HEK293 (cell line): ENCODE results near the gene VSIG1.

ENCODE experiments used
- ELK4 ChIP-seq: IDR thresholded peaks from 2 replicates; pipeline ENCODE4 v1.6.1; 2011; ENCODE audit warnings: mild to moderate bottlenecking, low read depth, low read length, borderline replicate concordance
- ZNF23 ChIP-seq: fragments of 450-650 bp; formaldehyde crosslinking; IDR thresholded peaks from 2 replicates; pipeline ENCODE4 v1.5.1; 2016; ENCODE audit warnings: missing biosample characterization, missing genetic modification characterization, borderline replicate concordance
- ZNF645 ChIP-seq: fragments of 450-650 bp; formaldehyde crosslinking; IDR thresholded peaks from 2 replicates; pipeline ENCODE4; 2016; ENCODE audit warnings: missing biosample characterization, missing genetic modification characterization
- ZNF830 ChIP-seq: fragments of 450-650 bp; IDR thresholded peaks from 2 replicates; pipeline ENCODE4 v1.5.0; 2018; ENCODE audit warnings: missing biosample characterization, missing genetic modification characterization, low read depth, mild to moderate bottlenecking, moderate library complexity

- TF ChIP-seq ELK4 (no peak), ZNF23 (tag by site-specific recombination) (no peak), ZNF830 (no peak), ZNF645 (tag by site-specific recombination) (no peak)
These were observed 18.8 kb upstream of the VSIG1 start for GRCh38 chrX:108025954-108026600.
